Lower lobe of right lung (tissue), 2 donors: ENCODE measurements around the gene FGF8. TPM values are rescaled to one million over a fixed set of nuclear protein-coding genes. Genes with fewer than 3 reads are reported as not detected.

Experiments
- ATAC-seq, 2 donors: fragments of 200-7000 bp; cut with Tn5 transposase; one replicate each; pipeline ENCODE4 v1.9.1; 2020 to 2022; ENCODE audit warnings: mild to moderate bottlenecking in 2 of 2, moderate library complexity in 2 of 2
- DNase-seq: peaks from one replicate; pipeline ENCODE4 v3.0.0-alpha.2; 2020
- H3K27ac ChIP-seq: fragments of 200-600 bp; one replicate; pipeline ENCODE4 v1.8.0; 2022
- H3K27me3 ChIP-seq: fragments of 200-600 bp; one replicate; pipeline ENCODE4 v1.8.0; 2022; ENCODE audit warnings: low read depth
- H3K36me3 ChIP-seq: fragments of 200-600 bp; one replicate; pipeline ENCODE4 v1.8.0; 2022; ENCODE audit warnings: mild to moderate bottlenecking
- H3K4me1 ChIP-seq: fragments of 200-600 bp; one replicate; pipeline ENCODE4 v1.8.0; 2022
- H3K4me3 ChIP-seq: fragments of 200-600 bp; one replicate; pipeline ENCODE4 v1.8.0; 2022; ENCODE audit warnings: mild to moderate bottlenecking
- H3K9me3 ChIP-seq: fragments of 200-600 bp; one replicate; pipeline ENCODE4 v1.8.0; 2022
- intact Hi-C: fragments of 100-400 bp; cut with DNase I; formaldehyde crosslinking; loops from one replicate; pipeline ENCODE4 v1.11.0; 2022
- total RNA-seq: library from RNA; stranded (reverse); fragmentation: NEBNext Ultra II Directional; extraction: Animal tissue kit (Norgen Biotek cat#: 25700); gene quantifications from one replicate; pipeline ENCODE4 v1.2.1, GENCODE V29; 2021
- TF ChIP-seq, protein P1 (sequence below): fragments of 200-600 bp; IDR thresholded peaks from one replicate; pipeline ENCODE4 v1.8.0; 2022; ENCODE audit warnings: antibody characterized with exemption, mild to moderate bottlenecking
- donor health status: DM: no; HTN: yes; CAD: no; lungs with severe emphysema.

The FGF8 gene
- total RNA-seq, 1 donor from 2014 or later = not detected

DNA sequence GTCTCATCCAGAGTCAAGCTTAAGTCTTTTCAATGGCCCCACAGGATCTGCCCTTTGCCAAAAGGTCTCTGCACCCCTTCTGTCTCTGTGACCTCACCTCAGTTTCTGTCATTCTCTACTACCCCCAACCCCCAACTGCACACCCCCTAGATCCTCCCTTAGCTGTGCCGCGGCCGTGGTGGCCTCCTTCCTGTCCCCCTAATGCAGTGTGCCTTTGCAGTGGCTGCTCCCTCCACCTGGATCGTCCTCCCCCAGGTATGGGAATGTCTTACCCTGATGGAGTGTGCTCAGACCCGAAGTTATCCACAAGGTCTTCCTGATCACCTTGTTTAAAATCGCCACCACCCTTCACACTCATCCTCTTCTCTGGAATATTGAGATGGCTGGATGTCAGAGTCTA is 9.6 kb downstream of the FGF8 start:
- Histone ChIP-seq H3K36me3 (no peaks in the 10 kb centered on the region), H3K4me1 (no peaks in the 10 kb centered on the region), H3K9me3 (no peaks in the 10 kb centered on the region), H3K27ac (no peak overlapping the region), H3K4me3 (no peak overlapping the region), H3K27me3 (peaks cover 45% of the 10 kb centered on the region)
- ATAC-seq = no peak
- intact Hi-C loops = no loop called here
- no peak for DNase-seq
- TF ChIP-seq, protein P1, sequence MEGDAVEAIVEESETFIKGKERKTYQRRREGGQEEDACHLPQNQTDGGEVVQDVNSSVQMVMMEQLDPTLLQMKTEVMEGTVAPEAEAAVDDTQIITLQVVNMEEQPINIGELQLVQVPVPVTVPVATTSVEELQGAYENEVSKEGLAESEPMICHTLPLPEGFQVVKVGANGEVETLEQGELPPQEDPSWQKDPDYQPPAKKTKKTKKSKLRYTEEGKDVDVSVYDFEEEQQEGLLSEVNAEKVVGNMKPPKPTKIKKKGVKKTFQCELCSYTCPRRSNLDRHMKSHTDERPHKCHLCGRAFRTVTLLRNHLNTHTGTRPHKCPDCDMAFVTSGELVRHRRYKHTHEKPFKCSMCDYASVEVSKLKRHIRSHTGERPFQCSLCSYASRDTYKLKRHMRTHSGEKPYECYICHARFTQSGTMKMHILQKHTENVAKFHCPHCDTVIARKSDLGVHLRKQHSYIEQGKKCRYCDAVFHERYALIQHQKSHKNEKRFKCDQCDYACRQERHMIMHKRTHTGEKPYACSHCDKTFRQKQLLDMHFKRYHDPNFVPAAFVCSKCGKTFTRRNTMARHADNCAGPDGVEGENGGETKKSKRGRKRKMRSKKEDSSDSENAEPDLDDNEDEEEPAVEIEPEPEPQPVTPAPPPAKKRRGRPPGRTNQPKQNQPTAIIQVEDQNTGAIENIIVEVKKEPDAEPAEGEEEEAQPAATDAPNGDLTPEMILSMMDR = no peak

DNA sequence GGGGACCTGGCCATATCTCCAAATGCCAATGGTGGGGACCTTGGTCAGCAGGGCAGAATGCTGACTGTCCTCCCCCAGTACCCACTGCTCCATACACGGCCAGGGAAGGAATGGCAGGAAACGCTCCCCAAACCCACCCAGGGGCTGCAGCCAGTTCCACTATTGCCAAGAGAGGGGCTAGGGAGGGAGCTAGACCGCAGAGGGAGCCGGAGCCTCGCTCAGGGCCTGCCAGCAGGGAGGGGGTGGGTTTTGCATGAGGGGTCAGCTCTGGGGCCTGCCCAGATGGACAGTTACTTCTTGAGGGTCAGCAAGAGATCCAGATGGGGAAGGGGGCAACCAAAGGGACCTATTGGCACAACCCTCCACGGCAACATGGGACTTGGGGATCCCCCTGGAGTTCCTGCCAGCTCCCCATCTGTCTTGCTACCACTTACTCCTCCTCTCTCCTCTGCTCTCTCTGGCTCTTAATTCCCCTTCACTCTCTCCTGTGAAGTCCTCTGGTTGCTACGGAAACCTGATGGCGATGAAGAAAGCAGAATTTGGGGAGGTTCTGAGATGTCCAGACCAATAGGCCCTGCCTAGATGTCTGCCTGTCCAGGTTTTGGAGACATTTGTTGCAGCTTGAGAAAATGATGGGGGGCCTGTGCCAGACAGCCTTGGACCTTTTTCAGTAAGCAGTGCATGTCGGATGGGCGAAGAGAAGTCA is 12.6 kb downstream of the FGF8 start:
- intact Hi-C loops = no loop called here
- Histone ChIP-seq H3K36me3 (no peaks in the 10 kb centered on the region), H3K27me3 (peaks cover 29% of the 10 kb centered on the region), H3K27ac (no peak overlapping the region), H3K4me1 (no peaks in the 10 kb centered on the region), H3K9me3 (no peaks in the 10 kb centered on the region), H3K4me3 (no peak overlapping the region)
- TF ChIP-seq, protein P1 = no peak
- ATAC-seq (no peak), DNase-seq (no peak)

DNA sequence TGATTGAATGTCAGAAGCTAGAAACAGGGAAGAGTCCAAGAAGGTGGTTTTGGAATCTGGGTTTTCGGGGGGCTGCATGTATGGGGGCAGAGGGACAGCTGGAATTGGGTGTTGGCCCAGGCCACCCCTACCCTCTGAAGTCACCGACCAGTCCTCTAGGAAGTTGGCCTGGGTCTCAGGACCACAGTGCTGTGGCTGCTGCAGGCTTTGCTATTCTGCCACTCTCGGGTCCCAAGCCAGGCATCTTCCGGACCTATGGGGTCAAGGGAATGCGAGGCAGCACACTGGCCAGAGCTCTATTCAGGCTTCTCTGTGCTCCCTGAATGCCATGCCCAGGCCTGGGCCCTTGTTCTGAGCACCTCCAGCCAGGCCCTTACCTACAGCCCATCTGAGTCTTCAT is 13.2 kb downstream of the FGF8 start:
- intact Hi-C loops = no loop called here
- no peak for ATAC-seq
- peaks cover 24% of the 10 kb centered on the region for H3K27me3 ChIP-seq
- TF ChIP-seq, protein P1 = no peak
- no peaks in the 10 kb centered on the region for H3K4me1 ChIP-seq
- no peak for DNase-seq
- no peak overlapping the region for H3K4me3 ChIP-seq
- no peak overlapping the region for H3K27ac ChIP-seq
- no peaks in the 10 kb centered on the region for H3K9me3 ChIP-seq
- no peaks in the 10 kb centered on the region for H3K36me3 ChIP-seq

DNA sequence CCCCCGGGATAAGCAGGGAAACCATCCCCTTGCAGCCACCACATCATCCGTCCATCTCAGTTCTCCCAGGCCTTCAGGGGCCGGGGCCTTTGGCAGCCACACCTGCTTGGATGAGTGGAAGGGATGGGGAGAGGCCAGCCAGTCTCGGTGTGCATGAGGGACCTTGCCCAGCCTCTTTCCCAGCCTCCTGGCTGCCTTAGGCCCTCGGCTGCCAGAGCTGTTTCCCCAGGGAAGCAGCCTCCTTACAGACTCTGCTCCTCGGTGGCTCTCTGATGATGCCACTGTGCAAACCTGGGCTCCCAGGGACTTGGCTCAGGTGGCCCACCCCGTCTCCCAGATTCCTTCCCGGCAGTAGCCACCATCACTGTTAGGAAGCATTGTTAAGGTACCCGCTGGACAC is 14.7 kb downstream of the FGF8 start:
- Histone ChIP-seq H3K9me3 (no peaks in the 10 kb centered on the region), H3K27me3 (peaks cover 22% of the 10 kb centered on the region), H3K4me1 (no peaks in the 10 kb centered on the region), H3K27ac (no peak overlapping the region), H3K4me3 (no peak overlapping the region), H3K36me3 (no peaks in the 10 kb centered on the region)
- intact Hi-C loops = no loop called here
- TF ChIP-seq, protein P1 = no peak
- ATAC-seq = no peak
- DNase-seq = no peak

DNA sequence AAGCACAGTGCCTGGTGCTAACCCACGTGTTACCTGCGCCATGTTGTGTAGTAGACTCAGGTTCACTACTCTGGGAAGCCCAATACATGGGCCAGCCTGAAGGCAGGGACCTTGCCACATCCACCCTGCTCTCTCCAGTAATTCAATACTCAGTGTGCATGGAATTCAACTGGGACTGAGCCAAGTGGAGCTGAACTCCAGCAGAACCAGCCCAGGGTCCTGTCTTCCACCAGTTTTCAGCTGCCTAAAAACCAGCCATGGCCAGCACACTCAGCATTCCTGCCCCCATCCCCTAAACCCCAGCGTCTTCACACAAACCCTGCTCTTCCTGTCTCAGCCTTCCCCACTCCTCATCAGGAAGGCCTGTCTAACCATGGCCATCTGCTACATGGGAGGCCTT is 15.4 kb downstream of the FGF8 start:
- intact Hi-C loops = no loop called here
- Histone ChIP-seq H3K4me3 (no peak overlapping the region), H3K4me1 (no peaks in the 10 kb centered on the region), H3K9me3 (no peaks in the 10 kb centered on the region), H3K36me3 (no peaks in the 10 kb centered on the region), H3K27ac (no peak overlapping the region), H3K27me3 (peaks cover 22% of the 10 kb centered on the region)
- no peak for ATAC-seq
- DNase-seq = no peak
- TF ChIP-seq, protein P1 = no peak
